Activated T-cell treated with anti-CD3 and anti-CD28 coated beads, Interleukin-2, amount 50 U/mL, for 48 hours (primary cell): ENCODE measurements around the gene MRPS11.
"Not testable (repeated sequence)": the region's sequence is repeated elsewhere in the genome, so short reads cannot be mapped to it uniquely, and the experiment has no call there.

ENCODE experiments used
- DNase-seq, 2 experiments: peaks; one replicate each; pipeline ENCODE4 v3.0.0-alpha.2; 2020

MRPS11 gene

DNA sequence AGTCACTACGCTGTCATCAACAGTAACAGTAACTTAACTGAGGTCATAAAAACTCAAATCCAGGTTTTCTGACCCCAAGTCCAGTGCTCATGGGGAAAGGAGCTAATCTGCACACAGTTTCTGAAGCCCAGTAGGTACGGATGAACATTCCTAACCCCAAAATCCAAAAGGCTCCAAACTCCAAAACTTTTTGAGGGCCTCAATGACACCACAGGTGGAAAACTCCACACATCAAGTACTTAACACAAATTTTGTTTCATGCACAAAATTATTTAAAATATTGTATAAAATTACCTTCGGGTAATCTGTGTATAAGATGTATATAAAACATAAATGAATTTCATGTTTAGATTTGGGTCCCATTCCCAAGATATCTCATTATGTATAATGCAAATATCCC, 10.8 kb upstream of the MRPS11 start:
- peak in 1 of 2 experiments; percentile 5 for DNase-seq

DNA sequence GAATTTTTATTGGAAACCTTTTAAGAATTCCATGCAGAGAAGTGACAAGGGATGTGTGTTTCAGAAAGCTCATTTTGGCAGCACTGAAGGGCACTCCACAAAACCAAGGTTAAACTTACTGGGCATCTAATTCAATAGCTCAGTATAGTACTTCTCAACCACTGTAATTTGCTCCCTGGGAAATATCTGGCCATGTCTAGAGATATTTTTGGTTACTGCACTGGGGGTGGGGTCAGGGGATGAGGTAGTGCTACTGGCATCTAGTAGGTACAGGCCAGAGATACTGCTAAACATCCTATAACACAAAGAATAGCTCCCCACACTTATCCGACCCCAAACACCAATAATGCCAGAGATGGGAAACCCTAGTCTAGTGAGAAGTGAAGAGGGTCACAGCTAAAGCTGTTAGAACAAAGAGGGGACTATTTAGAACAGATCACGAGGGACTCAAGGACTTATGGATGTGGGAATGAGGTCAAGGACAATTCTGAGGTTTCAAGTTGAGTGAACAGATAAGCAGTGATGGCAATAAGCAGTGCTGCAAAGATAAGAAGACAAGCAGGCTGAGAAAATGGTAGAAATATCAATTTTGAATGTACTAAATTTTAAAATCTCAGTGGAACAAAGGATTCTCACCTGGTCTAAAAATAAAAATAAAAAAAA, 3.5 kb upstream of the MRPS11 start:
- DNase-seq: no peak

DNA sequence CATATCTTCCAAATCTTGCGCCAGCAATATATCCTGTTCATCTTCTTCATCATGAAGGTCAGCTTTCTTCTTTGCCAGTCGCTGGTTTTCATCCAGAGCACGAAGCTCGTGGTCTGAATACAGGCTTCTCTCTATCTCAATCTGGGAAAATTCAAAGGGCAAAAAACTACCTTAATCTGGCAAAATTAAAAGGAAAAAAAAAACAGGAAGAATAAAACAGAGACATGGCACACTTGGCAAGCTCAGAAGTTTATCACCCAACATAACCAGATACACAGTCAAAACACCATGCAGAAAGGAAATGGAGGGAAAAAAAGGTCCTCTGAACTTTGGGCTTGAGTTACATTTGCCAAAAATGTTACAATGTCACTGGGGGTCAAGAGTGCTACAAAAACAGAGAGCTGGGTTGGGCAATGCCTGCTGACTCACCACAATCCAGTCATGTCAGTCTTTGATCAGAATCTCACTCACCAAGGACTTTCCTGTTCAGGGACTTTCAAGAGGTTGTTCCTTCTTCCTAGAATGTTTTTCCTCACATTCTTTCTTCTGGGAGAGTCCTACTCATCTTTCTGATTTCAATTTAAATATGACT, 1.8 kb upstream of the MRPS11 start:
- DNase-seq: peak; percentile 35 to 59

DNA sequence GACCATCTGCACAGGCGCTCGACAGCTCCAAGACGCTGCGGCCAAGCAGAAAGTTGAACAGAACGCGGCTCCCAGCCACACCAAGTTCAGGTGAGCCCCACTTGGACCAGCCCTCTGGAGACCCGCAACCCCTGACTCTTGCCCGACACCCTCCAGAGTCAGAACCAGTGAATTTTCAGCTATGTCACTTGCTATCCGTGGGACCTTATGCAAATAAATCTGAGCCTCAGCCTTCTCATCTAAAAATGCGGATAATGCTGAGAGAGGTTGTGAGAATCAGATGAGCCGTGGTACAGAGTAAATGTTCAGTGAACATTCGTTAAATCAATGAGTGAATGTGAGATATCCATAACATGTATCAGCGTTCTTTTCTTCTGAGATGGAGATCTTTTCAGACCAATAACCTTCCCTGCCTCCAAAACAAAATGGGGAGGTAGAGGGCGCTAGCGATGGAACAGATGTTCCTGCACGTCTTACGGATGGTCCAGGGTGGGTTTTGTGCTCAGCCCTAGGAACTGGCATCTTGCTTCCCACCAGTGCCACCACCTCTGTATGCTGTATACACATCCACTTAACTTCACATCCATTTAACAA, 524 bp downstream of the MRPS11 start:
- DNase-seq: no peak

DNA sequence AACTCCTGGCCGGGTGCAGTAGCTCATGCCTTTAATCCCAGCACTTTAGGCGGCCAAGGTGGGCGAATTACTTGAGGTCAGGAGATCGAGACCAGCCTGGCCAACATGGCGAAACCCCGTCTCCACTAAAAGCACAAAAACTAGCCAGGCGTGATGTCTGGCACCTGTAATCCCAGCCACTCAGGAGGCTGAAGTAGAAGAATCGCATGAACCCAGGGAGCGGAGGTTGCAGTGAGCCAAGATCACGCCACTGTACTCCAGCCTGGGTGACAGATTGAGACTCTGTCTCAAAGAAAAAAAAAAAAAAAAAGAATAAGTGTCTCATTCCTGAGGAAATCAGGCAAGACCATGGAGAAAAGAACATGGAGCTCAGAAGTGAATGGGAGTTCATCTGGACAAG, 1.2 kb downstream of the MRPS11 start:
- DNase-seq: not testable (repeated sequence)

DNA sequence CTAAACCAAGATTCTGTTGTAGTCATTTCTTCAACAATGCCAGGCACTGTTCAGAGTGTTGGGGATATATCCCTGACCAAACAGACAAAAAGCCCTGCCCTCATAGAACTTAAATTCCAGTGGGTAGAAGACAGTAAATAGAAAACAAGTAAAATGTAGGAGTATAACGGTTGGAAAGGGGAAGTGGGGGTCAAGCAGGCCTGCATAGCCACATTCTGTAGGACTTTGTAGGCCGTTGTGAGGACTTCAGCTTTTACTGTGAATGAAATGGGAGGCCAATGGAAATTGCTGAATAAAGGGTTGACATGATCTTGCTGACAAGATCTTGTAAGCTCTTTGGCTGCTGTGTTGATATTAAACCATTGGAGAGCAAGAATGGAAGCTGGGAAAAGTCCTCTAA, 1.8 kb downstream of the MRPS11 start:
- no peak for DNase-seq

DNA sequence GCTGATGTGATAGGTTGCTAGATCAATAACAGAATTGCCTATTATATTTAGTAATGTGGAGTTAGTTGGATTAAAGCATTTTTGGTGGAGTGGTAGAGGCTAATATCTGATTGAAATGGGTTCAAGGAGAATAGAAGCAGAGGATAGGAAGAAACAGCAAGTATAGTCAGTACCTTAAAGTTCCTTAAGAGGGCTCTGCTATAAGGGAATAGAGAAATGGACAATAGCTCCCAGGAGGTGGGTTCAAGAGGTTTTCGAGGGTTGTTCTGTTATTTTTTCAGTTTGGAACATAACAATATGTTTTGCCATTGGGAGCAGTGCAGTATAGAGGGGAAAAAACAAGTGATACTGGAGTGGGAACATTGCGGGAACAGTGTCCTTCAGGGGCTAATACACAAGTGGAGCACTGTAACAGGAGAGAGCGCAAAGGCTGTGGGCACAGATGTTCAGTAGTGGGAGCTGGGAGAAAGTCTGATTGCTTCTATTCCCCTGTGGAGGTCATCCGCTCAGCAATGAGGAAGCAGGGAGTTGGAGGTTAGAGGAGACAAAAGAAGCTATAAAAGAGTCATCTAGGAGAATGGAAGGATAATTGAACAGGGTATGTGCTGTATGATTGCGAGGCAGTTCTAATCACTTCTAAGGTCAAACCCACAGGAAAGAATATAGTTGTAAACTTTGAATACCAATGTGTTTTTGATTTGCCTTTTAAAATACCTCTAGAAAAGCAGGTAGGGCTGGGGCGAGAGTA, 3.3 kb downstream of the MRPS11 start:
- DNase-seq: no peak

DNA sequence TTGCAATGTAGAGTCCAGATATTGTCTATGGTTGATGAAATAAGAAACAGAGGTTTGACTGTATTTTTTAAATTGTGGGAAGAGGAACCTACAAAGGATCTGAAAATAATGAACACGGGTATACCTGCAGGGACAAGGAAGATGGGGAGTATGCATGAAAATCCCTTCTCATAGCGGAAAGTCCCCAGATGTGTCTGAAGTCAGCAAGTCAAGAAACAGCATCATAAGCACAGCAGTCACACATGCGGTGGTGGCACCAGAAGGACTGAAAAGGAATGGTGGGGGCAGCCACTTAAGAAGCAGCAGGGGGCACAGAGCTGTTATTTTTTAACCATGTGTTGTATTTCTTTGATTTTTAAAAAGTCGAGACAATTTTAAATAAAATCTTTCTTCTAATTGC, 4.7 kb downstream of the MRPS11 start:
- DNase-seq: no peak

DNA sequence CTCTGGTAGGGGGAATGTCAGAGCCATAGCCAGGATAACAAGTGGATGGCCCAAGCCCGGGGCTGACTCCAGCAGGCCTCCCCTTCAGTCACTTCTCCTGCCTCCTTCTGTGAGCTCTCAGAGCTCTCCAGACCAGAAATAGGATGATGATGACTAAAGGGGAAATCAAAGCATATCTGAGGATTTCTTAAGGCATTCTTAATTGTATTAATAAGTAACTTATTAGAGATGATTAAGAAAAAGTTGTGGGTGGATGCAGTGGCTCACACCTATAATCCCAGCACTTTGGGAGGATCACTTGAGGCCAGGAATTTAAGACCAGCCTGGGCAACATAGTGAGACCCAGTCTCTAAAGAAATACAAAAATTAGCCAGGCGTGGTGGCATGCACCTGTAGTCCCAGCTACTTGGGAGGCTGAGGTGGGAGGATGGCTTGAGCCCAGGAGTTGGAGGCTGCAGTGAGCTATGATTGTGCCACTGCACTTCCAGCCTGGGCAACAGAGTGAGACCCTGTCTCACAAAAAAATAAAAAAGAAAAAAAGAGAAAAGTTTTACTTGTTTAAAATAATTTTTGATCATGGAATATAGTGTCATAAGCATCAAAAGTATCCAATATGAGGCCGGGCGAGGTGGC, 6.3 kb downstream of the MRPS11 start:
- not testable (repeated sequence) for DNase-seq

DNA sequence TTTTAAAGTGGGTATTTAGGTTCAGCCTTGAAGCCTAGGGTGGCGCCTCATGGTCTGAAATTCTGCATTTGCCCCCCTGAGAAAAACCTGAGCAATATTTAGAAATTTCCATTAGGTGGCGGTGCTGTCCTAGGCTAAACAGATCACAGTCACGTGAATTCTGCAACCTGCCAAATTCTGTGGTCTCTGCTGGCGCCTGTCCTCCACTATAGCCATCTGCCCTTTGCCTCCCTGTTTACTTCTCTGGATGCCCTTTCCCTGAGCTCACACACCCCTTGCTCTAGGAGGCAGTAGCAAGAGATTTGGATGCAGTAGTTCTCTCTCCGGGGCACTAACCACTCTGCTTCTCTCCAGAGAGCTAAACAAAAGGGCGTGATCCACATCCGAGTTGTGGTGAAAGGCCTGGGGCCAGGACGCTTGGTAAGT, 9.1 kb downstream of the MRPS11 start:
- DNase-seq: peak in 1 of 2 experiments; percentile 26

DNA sequence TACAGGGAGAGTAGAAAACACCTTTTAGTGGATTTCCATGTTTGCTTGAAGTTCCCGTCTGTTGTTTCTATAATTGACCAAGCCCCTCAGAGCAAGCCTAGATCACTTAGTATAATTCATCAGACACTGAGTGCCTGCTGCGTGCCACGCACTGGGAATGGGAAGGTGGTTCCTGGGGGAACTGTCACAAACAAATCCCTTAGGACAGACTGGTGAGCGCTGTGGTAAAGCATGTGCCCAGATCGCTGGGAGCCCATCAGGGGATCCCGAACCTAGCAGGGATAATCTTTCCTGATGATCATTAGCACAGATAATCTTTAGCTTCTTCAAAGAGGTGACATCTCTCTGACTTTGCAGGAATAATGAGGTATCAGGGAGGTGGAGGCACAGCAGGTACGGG, 9.6 kb downstream of the MRPS11 start:
- no peak for DNase-seq

DNA sequence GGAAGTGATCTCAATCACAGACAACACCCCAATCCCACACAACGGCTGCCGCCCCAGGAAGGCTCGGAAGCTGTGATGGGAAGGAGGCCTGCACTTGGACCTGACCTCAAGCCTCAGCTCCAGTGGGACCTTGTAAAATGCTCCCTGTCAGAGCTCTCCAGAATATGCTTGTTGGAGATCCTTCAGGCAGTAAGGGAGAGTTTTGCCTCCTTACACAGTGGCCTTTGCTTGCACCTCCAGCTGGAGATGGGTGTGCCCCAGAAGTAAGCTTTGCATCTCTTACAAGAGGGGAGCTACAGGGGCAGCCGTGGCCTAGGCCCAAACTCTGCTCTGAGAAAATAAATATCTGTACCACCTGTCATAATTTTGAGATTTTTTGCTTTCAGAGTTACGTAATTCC, 10.4 kb downstream of the MRPS11 start:
- DNase-seq: no peak

DNA sequence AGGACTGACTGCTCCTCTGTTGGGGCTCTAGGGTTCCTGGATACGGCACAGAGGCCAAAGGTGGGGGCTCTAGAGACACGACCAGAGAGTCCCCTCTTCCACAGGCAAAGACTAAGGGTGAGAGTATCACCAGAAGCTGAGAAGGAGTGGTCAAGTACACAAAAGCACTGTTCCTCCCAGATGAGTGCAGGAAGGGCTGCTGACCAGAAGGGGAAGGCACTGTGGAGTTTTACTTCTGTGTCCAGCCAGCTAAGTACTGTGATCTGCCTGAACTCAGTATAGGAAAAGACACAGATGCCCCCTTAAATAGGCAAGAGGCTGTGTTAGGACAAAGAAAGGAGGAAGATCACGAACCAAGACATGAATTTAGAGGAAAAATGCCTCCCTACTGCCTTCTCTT, 11.7 kb downstream of the MRPS11 start:
- no peak for DNase-seq

DNA sequence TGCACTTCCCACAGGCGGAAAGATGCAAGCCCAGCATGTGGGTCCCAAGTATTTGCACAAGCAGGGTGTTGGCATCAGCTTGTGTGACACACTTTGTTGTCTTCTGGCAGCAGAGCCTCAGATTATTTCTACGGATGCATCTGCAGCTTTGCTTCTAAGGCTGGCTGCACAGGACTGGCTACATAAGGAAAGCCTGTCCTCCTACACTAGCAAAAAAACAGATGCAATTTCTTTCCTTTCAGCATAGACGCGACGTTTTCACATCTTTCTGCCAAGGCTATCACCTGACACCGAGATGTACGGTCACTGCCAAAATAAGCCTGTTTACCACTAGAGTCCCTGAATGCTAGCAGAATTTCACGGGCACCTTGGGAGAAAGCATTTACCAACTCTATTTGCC, 13.5 kb downstream of the MRPS11 start:
- DNase-seq: no peak

DNA sequence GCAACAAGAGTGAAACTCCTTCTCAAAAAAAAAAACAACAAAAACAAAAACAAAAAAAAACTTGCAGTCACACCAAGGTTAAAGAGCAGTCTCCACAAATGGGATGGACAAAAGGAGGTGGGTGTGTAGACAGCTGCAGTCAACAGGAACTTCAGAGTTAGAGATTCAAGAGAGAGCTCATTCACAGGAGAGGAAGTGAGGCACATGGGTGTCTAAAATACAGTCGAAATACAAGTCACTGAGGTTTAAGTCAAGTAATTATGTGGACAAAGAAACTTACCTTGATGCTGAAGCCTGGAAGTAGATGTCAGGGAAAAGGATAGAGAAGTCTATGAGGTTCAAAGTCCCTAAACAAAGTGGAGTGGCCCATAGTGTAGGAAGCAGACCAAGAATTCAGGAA, 14.8 kb downstream of the MRPS11 start:
- DNase-seq: no peak

DNA sequence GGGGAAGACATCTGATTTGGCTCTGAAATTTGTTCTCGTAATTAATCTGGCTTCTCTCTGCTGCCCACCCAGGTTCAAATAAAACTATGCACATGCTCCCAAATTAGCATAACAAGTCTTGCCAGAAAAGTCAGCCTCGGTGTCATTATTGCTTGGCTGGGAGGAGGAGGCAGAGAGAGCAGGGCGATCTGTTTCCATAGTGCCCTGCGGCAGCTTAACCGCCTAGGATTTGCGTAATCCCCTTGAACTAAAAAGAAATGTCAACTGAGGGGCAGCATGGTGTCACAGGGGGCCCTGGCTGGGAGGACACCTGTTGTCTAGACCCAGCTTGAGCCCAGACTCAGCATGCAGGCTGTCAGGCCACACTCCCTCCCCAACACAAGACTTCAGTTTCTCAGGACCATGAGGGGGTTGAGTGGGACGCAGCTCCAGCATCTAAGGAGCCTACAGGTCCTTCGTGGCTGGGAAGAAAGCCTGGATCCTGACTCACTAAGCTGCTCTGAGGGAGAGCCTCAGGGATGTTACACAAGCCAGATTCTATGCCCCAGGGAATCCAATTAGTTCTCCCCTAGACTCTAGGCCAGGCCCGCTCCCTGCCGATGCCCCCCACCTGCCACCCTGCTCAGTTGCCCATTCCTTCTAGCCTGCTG, 17.3 kb downstream of the MRPS11 start:
- no peak for DNase-seq

DNA sequence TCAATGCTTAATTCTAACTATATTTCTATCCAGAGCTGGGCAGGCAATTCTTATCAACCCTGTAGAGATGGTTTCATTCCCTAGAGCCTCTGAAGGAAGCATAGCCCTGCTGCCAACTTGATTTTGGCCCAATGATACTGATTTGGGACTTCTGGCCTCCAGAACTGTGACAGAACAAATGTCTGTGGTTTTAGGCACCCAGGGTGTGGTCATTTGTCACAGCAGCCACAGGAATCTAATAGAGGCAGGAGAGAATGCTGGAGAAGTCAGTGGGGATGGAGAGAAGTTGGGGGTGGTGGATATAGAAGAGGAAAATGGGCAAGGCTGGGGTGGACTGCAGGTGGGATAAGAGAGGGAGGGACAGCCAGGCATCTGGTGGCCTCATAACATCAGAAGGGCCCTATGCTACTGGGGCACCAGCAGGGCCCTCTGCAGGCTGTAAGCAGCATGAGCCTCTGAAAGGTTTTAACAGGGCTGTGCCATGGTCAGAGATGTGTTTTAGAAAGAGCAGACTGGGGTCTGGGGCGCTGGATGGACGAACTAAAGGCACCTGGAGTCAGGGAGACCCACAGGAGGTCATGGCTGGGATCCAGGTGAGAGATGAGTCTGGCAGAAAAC, 19.8 kb downstream of the MRPS11 start:
- DNase-seq: no peak

DNA sequence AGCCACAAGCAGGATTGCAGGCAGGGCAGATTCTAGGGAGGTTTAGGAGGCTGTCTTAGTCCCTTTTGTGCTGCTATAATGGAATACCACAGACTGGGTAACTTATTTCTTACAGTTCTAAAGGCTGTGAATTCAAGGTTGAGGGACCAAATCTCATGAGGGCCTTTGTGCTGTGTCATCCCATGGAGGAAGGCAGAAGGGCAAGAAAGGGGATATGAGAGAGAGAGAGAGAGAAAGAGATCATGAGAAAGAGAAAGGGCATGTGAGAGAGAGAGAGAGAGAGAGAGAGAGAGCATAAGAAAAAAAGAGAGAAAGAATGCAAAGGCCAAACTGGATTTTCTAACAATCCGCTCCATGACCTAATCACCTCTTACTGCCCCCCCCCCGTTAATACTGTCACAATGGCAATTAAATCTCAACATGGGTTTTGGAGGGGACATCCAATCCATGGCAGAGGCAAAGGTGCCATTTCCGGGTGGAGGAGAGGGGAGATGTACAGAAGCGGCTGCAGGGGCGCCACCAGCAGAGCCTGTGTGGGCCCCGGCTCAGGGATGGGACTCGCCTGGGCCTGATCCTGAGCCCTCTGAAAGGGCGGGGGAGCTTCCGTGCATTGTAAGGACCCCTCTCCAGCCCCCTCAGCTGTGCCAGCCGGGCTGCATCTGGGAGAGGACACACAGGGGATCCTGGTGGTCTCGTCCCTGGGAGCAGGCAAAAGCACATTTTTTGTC, 20.5 kb downstream of the MRPS11 start:
- DNase-seq: no peak

DNA sequence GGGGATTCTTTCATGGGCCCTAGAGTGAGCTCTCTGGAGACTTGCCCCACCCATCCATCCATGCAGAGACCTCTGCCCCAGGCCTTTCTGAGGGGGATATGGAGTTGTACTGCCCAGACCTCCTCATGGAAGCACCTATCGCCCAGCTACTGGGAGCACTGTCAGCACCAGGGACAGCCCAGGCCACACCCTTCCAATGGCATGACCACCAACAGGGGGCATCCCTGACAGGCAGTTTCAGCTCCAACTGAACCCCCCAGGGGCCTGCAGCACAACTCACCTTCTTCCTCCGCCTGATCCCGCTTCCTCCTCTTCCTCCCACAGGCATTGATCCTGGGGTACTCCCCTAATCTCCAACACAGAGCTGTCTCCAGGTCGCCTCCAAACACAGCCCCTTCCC, 21.8 kb downstream of the MRPS11 start:
- no peak for DNase-seq

DNA sequence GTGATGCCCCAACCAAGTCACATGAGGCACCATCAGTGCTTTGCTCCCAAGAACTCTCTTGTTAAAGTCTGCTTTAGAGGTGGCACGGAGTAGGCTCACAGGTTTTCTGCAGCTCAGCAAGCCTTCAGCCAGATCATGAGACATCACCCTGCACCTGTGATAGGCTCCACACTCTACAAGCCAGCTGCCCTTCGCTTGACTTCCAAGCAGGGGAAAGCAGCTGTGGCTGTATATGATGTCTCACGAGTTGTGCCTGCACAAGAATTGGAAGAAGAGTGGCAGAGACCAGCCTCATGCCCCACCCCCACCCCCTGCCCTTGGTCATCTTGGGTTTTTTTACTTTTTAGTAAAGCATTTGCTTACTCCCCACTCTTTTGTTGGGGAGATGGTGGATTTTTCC, 22.5 kb downstream of the MRPS11 start:
- no peak for DNase-seq

DNA sequence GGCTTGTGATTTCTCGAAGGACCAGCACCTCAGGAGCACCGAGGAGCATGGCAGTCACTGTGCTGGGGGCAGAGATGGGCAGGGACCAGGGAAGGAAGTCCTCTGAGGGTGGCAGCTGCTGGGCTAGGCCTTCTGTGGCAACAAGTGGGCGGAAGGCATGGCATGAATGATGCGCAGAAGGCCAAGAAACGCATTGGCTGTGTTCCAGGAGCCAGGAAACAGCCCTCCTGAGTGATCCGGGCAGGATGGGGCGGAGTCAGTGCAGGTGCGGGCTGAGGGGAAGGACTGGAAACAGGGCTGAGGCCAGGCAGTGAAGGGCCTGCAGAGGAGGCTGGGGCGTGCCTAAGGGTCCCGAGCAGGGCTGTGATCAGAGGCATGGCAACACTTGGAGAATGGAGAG, 23.6 kb downstream of the MRPS11 start:
- no peak for DNase-seq

DNA sequence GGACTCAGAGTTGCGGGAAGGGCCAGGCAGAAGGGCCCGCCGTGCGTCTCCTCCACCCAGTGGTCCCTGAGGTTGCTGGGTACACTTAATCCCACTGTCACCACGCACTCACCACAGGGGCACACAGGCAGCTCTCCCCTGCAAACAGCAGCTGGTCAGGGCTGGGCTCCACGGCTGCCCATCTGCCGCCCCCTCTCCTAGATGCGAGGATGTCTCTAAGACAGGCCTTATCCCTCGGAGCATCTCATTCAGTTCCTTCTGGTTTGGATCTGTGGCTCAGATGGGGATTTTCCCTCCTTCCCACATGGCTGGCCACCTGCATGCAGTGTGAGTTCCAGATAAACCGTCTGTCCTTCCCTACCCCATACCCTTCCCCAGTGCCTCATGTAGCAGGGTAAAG, 26.3 kb downstream of the MRPS11 start:
- no peak for DNase-seq
